CD4-positive, alpha-beta T cell treated with Interleukin-12 subunit alpha and Interleukin-12 subunit beta, for 1 hour (primary cell): Measurements from ENCODE around the gene TUBA8.
A peak's percentile ranks its signal among the peaks of the same experiment; 100 is the strongest.
"Not testable (repeated sequence)": the region's sequence is repeated elsewhere in the genome, so short reads cannot be mapped to it uniquely, and the experiment has no call there.

Experiments used
- DNase-seq: peaks from one replicate; pipeline ENCODE4 v3.0.0-alpha.2; 2020

Gene TUBA8

GRCh38 chr22:18077639-18078328 lies 32.8 kb upstream of the TUBA8 start, which contains the start of gene PEX26:
Gene PEX26, plus strand, starts transcription at chr22:18077990. Its CDS starts 387 bp downstream, at chr22:18078377.
- peak; percentile 95 for DNase-seq

GRCh38 chr22:18078329-18079041 lies 32.1 kb upstream of the TUBA8 start:
- DNase-seq, result peak; percentile 47

- DNase-seq, result no peak
Observed at GRCh38 chr22:18079706-18080233, 30.8 kb upstream of the TUBA8 start.

DNA sequence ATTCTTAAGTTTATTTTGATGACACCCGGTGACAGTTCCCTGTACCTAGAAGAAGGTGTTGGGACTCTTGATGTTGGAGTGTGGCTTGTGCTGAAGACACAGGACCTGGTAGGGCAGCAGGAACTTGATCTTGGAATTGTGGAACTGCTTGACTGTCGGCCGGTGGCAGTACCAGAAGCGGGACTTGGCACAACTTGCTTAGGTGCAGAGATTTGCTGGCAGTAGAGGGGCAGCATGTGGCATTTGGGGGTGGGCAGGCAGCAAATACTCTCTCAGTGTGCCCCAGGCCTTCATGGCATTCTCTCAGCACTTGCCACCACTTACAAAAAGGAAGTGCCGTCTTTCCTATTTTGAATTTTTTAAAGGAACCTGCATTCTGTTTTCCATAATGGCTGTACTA lies 29.2 kb upstream of the TUBA8 start:
- DNase-seq, result no peak

- DNase-seq, result no peak
Observed at GRCh38 chr22:18082467-18082866, 28.1 kb upstream of the TUBA8 start.

- no peak for DNase-seq
Observed at GRCh38 chr22:18083406-18083805, 27.2 kb upstream of the TUBA8 start.

DNA sequence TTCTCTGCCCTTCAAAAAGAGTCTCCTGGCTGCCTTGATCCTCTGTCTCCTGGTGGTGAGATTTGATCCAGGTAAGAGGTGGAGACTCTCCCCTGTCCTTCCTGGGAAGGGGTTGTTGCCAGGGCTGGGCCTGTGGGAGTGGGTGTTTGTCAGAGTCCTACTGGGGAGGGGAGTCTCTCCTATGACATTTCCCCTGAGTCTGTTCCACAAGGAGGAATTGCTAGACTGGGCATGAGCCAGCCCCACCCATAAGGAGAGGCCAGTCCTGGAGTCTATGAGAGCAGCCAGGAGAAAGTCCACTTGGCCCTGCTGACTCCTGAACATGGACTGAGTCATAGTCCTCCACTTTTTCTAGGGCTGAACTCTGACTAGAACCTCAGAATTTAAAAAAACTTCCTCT lies 25.4 kb upstream of the TUBA8 start:
- DNase-seq, result no peak

GRCh38 chr22:18087350-18087855 lies 23.2 kb upstream of the TUBA8 start:
- no peak for DNase-seq

- DNase-seq, result no peak
Observed at GRCh38 chr22:18088825-18089568, 21.6 kb upstream of the TUBA8 start.

- DNase-seq, result no peak
Observed at GRCh38 chr22:18090286-18090685, 20.3 kb upstream of the TUBA8 start.

DNA sequence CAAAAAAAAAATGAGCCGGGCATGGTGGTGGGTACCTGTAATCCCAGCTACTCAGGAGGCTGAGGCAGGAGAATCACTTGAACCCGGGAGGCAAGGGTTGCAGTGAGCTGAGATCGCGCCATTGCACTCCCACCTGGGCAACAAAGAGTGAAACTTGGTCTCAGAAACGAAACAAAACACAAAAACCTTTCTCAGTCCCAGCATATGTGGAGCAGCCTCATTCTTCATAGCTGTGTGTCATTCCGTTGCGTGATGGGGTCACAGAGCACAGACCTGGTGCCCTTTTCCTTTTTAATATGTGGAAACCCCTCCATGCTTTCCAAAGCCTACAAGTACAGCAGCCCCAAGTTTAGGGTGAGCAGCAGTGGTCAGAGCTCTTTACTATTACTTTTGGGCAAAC lies 19.1 kb upstream of the TUBA8 start:
- DNase-seq, result no peak

- peak; percentile 53 for DNase-seq
Observed at GRCh38 chr22:18091916-18092526, 18.6 kb upstream of the TUBA8 start.

DNA sequence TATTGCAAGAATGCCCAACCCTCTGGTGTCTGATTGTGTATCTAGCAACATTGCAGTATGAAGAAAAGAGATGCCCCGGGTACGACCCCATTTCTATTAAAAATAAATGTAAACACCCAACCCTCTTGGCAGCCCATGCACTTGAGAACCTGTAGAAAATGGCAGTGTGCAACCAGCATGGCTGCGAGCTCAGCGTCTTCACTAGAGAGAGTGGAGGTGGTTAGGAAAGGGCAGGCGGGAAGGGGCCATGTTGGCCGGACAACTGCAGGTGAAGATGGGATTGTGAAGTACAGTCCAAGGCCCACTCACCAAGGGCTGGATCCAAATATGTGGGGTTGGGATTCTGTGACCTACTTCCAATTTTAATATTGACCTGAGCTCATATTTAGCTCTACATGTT lies 16.9 kb upstream of the TUBA8 start:
- DNase-seq, result no peak

- no peak for DNase-seq
Observed at GRCh38 chr22:18095101-18095805, 15.4 kb upstream of the TUBA8 start.

- DNase-seq, result no peak
Observed at GRCh38 chr22:18096823-18097222, 13.8 kb upstream of the TUBA8 start.

DNA sequence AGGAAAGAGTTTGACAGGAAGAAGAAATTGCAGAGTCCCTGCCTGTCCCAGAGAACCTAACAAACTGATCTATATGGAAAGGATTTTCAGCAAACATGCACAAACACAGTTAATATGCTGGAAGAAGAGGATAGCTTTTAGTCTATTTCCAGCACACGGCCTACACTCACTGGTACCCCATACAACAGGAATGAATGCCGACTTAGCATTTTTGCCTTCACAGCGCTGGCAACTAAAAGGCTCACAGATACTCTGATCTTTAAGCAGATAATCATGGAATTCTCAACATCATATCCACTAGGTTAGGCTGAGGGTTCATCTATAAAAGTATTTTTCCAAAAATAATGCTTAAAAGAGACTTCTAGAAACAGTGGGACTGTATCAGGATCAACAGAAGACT lies 9.8 kb upstream of the TUBA8 start:
- DNase-seq, result no peak

- no peak for DNase-seq
Observed at GRCh38 chr22:18101536-18101935, 9.1 kb upstream of the TUBA8 start.

DNA sequence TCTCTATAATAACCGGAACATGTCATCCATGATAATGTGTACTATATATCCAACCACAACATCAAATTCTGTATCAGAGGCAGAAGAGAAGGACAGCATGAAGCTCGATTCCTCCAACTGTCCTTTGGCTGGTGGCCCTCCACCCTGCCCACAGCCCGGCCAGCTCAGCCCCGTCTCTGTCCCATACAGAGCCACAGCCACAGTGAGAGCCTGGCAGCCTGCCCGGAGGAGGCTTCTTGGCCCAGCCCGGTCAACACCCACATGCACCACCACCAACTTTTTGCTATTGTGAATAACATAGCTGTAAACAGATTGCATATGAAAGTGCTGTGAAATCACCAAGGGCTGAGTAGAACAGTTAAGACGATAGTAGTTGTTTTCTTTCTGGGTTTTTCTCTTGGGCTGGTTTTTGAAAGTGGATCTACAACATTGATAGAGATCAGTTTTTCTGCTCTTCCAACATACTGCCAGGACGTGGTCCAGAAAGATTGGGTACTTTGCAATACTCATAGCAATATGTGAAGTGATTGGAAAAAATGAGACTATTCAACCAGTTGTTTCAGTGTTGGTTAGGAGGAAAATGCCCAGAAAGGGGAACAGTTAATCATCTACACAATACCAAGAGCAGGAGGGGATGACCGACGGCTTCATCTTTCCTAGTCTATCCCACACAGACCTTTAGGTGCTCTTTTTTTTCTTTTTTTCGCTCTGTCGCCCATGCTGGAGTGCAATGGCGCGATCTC lies 6.9 kb upstream of the TUBA8 start:
- DNase-seq, result no peak

GRCh38 chr22:18104566-18104965 lies 6.0 kb upstream of the TUBA8 start:
- DNase-seq, result no peak

DNA sequence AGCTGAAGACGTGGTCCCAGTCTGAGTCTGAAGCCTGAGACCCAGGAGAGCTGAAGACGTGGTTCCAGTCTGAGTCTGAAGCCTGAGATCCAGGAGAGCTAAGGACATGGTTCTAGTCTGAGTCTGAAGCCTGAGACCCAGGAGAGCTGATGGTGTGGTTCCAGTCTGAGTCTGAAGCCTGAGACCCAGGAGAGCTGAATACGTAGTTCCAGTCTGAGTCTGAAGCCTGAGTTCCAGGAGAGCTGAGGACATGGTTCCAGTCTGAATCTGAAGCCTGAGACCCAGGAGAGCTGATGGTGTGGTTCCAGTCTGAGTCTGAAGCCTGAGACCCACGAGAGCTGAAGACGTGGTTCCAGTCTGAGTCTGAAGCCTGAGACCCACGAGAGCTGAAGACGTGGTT lies 4.6 kb upstream of the TUBA8 start:
- not testable (repeated sequence) for DNase-seq

GRCh38 chr22:18106550-18107341 lies 3.9 kb upstream of the TUBA8 start:
- not testable (repeated sequence) for DNase-seq
